Gastrocnemius medialis (tissue), 4 donors: ENCODE results near the gene PCDH1. TPM values are rescaled to one million over a fixed set of nuclear protein-coding genes. Genes with fewer than 3 reads are reported as not detected.

Source experiments
- ATAC-seq, 2 donors: fragments of 150-250 bp; one replicate each; pipeline ENCODE4 v1.9.1; 2016
- DNase-seq, 2 donors: peaks; one replicate each; pipeline ENCODE4 v3.0.0-alpha.2; 2019
- H3K27ac ChIP-seq, 4 donors: fragments of 200-600 bp; sonication (generic); 1 replicate in 1 of 4; 2 replicates in 3 of 4; pipeline ENCODE4 v1.5.1; 2016 to 2018; ENCODE audit warnings: mild to moderate bottlenecking in 2 of 4, moderate library complexity in 1 of 4
- H3K27me3 ChIP-seq, 3 donors: fragments of 200-600 bp; sonication (generic) in 2 of 3; 1 replicate in 1 of 3; 2 replicates in 2 of 3; pipeline versions ENCODE4 v1.5.1 to v1.6.0; 2016 to 2019; ENCODE audit warnings: mild to moderate bottlenecking in 1 of 3, moderate library complexity in 1 of 3
- H3K36me3 ChIP-seq, 2 donors: fragments of 200-600 bp; sonication (generic) in 1 of 2; one replicate each; pipeline ENCODE4 v1.5.1; 2017 to 2018
- H3K4me1 ChIP-seq, 2 donors: fragments of 200-600 bp; sonication (generic) in 1 of 2; one replicate each; pipeline ENCODE4 v1.5.1; 2016 to 2017; ENCODE audit warnings: mild to moderate bottlenecking in 2 of 2
- H3K4me3 ChIP-seq, 4 donors: fragments of 200-600 bp; sonication (generic) in 3 of 4; 1 replicate in 1 of 4; 2 replicates in 3 of 4; pipeline ENCODE4 v1.5.1; 2016 to 2019; ENCODE audit warnings: mild to moderate bottlenecking in 2 of 4
- H3K9me3 ChIP-seq, 3 donors: fragments of 200-600 bp; sonication (generic) in 2 of 3; 1 replicate in 1 of 3; 2 replicates in 2 of 3; pipeline ENCODE4 v1.5.1; 2016 to 2019
- CTCF ChIP-seq, 5 experiments: fragments of 450-650 bp in 3 of 5; fragments of 200-600 bp in 2 of 5; sonication (generic) in 2 of 5; IDR thresholded peaks in 4 of 5; conservative IDR thresholded peaks in 1 of 5; 1 replicate in 4 of 5; 2 replicates in 1 of 5; pipeline ENCODE4 v1.5.1; 2016 to 2019; ENCODE audit warnings: antibody characterized with exemption in 5 of 5, mild to moderate bottlenecking in 3 of 5, moderate library complexity in 3 of 5
- POLR2A ChIP-seq, 2 donors: fragments of 450-650 bp; IDR thresholded peaks; one replicate each; pipeline ENCODE4 v1.6.1; 2017; ENCODE audit warnings: antibody characterized with exemption in 2 of 2, mild to moderate bottlenecking in 2 of 2, moderate library complexity in 2 of 2
- in situ Hi-C, 4 donors: fragments of 200-750 bp; cut with MboI; loops; one replicate each; pipeline versions ENCODE4 v1.15.0 to v1.8.0; 2017; ENCODE audit warnings: low sequenced_read_pairs in 4 of 4
- intact Hi-C: fragments of 100-400 bp; cut with DNase I; formaldehyde crosslinking; loops from one replicate; pipeline ENCODE4 v1.15.1; 2023; ENCODE audit warnings: low total_unique reads
- total RNA-seq, 4 donors: library from RNA; depleted of rRNA; stranded (reverse); fragments of >200 nt; gene quantifications; one replicate each; pipeline versions ENCODE4 v1.1.0 to v1.2.3, GENCODE V29; 2016

The PCDH1 gene
- total RNA-seq, 4 donors from 2014 or later, result 15.9 to 20.8 (median 18.1) TPM

- peaks cover 3 to 15% (median 3%) of the 10 kb centered on the region in 3 donors for H3K27me3 ChIP-seq
- peak overlapping the region; percentile 59 to 76 (median 72) for H3K27ac ChIP-seq
- no peak for TF ChIP-seq POLR2A (IDR thresholded peaks at IDR 0.05)
- peaks cover 14 to 31% of the 10 kb centered on the region in 2 donors for H3K4me1 ChIP-seq
- in situ Hi-C loops (no loop called here), intact Hi-C loops (no loop called here)
- H3K4me3 ChIP-seq, result no peak overlapping the region
- ATAC-seq, result no peak
- no peak for DNase-seq
- no peaks in the 10 kb centered on the region for H3K9me3 ChIP-seq
- no peaks in the 10 kb centered on the region for H3K36me3 ChIP-seq
Measured at GRCh38 chr5:141840280-141840812, 37.9 kb downstream of the PCDH1 start.

- intact Hi-C loops (no loop called here), in situ Hi-C loops (no loop called here)
- H3K9me3 ChIP-seq, result no peaks in the 10 kb centered on the region
- H3K4me1 ChIP-seq, result peaks cover 14 to 36% of the 10 kb centered on the region in 2 donors
- H3K4me3 ChIP-seq, result no peak overlapping the region
- DNase-seq, result no peak
- peak in 1 of 2 donors; percentile 19 for ATAC-seq
- H3K27me3 ChIP-seq, result peaks cover 0 to 13% (median 3%) of the 10 kb centered on the region in 3 donors
- TF ChIP-seq POLR2A (IDR thresholded peaks at IDR 0.05), result no peak
- no peak for TF ChIP-seq CTCF (IDR thresholded peaks at IDR 0.05 in 4 of 5, conservative IDR thresholded peaks at IDR 0.05 in 1 of 5)
- H3K27ac ChIP-seq, result peak overlapping the region; percentile 59 to 76 (median 72)
- no peaks in the 10 kb centered on the region for H3K36me3 ChIP-seq
Measured at GRCh38 chr5:141839015-141839513, 39.1 kb downstream of the PCDH1 start.

GRCh38 chr5:141838326-141839014, 39.7 kb downstream of the PCDH1 start:
- ATAC-seq (no peak), DNase-seq (no peak)
- Histone ChIP-seq H3K27me3 (peaks cover 0 to 10% (median under 1%) of the 10 kb centered on the region in 3 donors), H3K9me3 (no peaks in the 10 kb centered on the region), H3K36me3 (no peaks in the 10 kb centered on the region), H3K4me1 (peaks cover 14 to 36% of the 10 kb centered on the region in 2 donors), H3K27ac (peak overlapping the region; percentile 59 to 76 (median 72)), H3K4me3 (no peak overlapping the region)
- TF ChIP-seq POLR2A (IDR thresholded peaks at IDR 0.05) (no peak), CTCF (IDR thresholded peaks at IDR 0.05 in 4 of 5, conservative IDR thresholded peaks at IDR 0.05 in 1 of 5) (no peak)
- intact Hi-C loops (no loop called here), in situ Hi-C loops (no loop called here)

GRCh38 chr5:141835928-141836670, 42.1 kb downstream of the PCDH1 start:
- in situ Hi-C loops, result no loop called here
- intact Hi-C loops, result no loop called here
- TF ChIP-seq CTCF (IDR thresholded peaks at IDR 0.05 in 4 of 5, conservative IDR thresholded peaks at IDR 0.05 in 1 of 5), result no peak
- TF ChIP-seq POLR2A (IDR thresholded peaks at IDR 0.05), result no peak
- no peak overlapping the region for H3K4me3 ChIP-seq
- H3K36me3 ChIP-seq, result no peaks in the 10 kb centered on the region
- no peaks in the 10 kb centered on the region for H3K9me3 ChIP-seq
- H3K27ac ChIP-seq, result peak overlapping the region; percentile 65 to 76 (median 68)
- H3K4me1 ChIP-seq, result peaks cover 6 to 35% of the 10 kb centered on the region in 2 donors
- peak; percentile 50 to 55 for ATAC-seq
- no peak for DNase-seq
- peaks cover 0 to 12% (median 0%) of the 10 kb centered on the region in 3 donors for H3K27me3 ChIP-seq

- H3K27ac ChIP-seq, result peak overlapping the region in 2 of 4 donors; percentile 65 to 76
- H3K36me3 ChIP-seq, result no peaks in the 10 kb centered on the region
- ATAC-seq (no peak), DNase-seq (no peak)
- in situ Hi-C loops, result no loop called here
- no peak overlapping the region for H3K4me3 ChIP-seq
- TF ChIP-seq POLR2A (IDR thresholded peaks at IDR 0.05) (no peak), CTCF (IDR thresholded peaks at IDR 0.05 in 4 of 5, conservative IDR thresholded peaks at IDR 0.05 in 1 of 5) (no peak)
- H3K9me3 ChIP-seq, result no peaks in the 10 kb centered on the region
- peaks cover 0 to 12% (median 0%) of the 10 kb centered on the region in 3 donors for H3K27me3 ChIP-seq
- H3K4me1 ChIP-seq, result peaks cover 5 to 22% of the 10 kb centered on the region in 2 donors
- intact Hi-C loops, result no loop called here
Measured at GRCh38 chr5:141834331-141834730, 43.9 kb downstream of the PCDH1 start.
